H1 (cell line): ENCODE results near the gene XPNPEP1. TPM values are rescaled to one million over a fixed set of nuclear protein-coding genes. Genes with fewer than 3 reads are reported as not detected.

Source experiments
- CTCF ChIA-PET: fragments of 300-600 bp; sonication (Branson Sonifier 250); formaldehyde crosslinking; loops from one replicate; lab custom pipeline; 2021; ENCODE audit not compliant: partially characterized antibody; lab: Charles Lee
- POLR2A ChIA-PET: fragments of 300-600 bp; sonication (Branson Sonifier 250); formaldehyde crosslinking; loops from one replicate; lab custom pipeline; 2021; ENCODE audit warnings: inconsistent platforms; ENCODE audit not compliant: partially characterized antibody; lab: Charles Lee
- DNase-seq, 2 experiments: peaks; one replicate each; pipeline versions ENCODE4 v3.0.0 to v3.0.0-alpha.2; 2010 to 2022; ENCODE audit warnings: low spot score in 2 of 2, low read depth in 1 of 2, mixed read lengths in 1 of 2
- FAIRE-seq: peaks from 2 replicates; lab custom pipeline; 2011; peaks lifted over from hg19 to GRCh38; lab: Jason Lieb, UNC
- H2AFZ ChIP-seq: 2 replicates; pipeline ENCODE4 v1.8.1; 2012; ENCODE audit warnings: low read length, inconsistent platforms
- H2AK5ac ChIP-seq: 2 replicates; pipeline ENCODE4 v1.6.1; 2013; ENCODE audit warnings: low read depth, low read length
- H2BK120ac ChIP-seq: replicated peaks from 2 replicates; pipeline ENCODE3; 2013; ENCODE audit warnings: low read depth, low read length, inconsistent platforms
- H2BK12ac ChIP-seq: 2 replicates; pipeline ENCODE4 v1.6.1; 2013; ENCODE audit warnings: low read depth, low read length
- H2BK15ac ChIP-seq: 2 replicates; pipeline ENCODE4 v1.6.1; 2013; ENCODE audit warnings: low read length
- H2BK20ac ChIP-seq: 2 replicates; pipeline ENCODE4 v1.6.1; 2013; ENCODE audit warnings: low read length
- H2BK5ac ChIP-seq: 2 replicates; pipeline ENCODE4 v1.6.1; 2013; ENCODE audit warnings: low read depth, low read length
- H3K14ac ChIP-seq: 2 replicates; pipeline ENCODE4 v1.6.1; 2013; ENCODE audit warnings: inconsistent platforms; ENCODE audit not compliant: insufficient read length
- H3K18ac ChIP-seq: 2 replicates; pipeline ENCODE4 v1.6.1; 2013; ENCODE audit warnings: low read length; ENCODE audit errors: extremely low read depth
- H3K23ac ChIP-seq: 2 replicates; pipeline ENCODE4 v1.6.1; 2013; ENCODE audit warnings: inconsistent platforms; ENCODE audit not compliant: insufficient read length
- H3K23me2 ChIP-seq: 2 replicates; pipeline ENCODE4 v1.6.1; 2013; ENCODE audit warnings: low read depth, low read length
- H3K27ac ChIP-seq: 2 replicates; pipeline ENCODE4 v1.6.1; 2011; ENCODE audit warnings: low read depth, low read length, inconsistent platforms
- H3K27me3 ChIP-seq, 4 experiments: replicated peaks in 1 of 4; 1 replicate in 1 of 4; 2 replicates in 3 of 4; pipeline versions ENCODE4 v1.6.1 to v1.8.1; 2011 to 2013; ENCODE audit warnings: low read length in 3 of 4, mild to moderate bottlenecking in 3 of 4, inconsistent platforms in 2 of 4, mixed read lengths in 2 of 4, moderate library complexity in 1 of 4; ENCODE audit not compliant: control insufficient read depth in 3 of 4, insufficient read depth in 3 of 4; ENCODE audit errors: extremely low read depth in 1 of 4
- H3K36me3 ChIP-seq, 4 experiments: 2 replicates each; pipeline versions ENCODE4 v1.6.1 to v1.8.1; 2011 to 2013; ENCODE audit warnings: mild to moderate bottlenecking in 4 of 4, low read length in 3 of 4, moderate library complexity in 2 of 4, control low read depth in 1 of 4, inconsistent platforms in 1 of 4; ENCODE audit not compliant: insufficient read depth in 4 of 4, control insufficient read depth in 2 of 4
- H3K4ac ChIP-seq: replicated peaks from 2 replicates; pipeline ENCODE3; 2013; ENCODE audit warnings: low read length, low read depth, mixed read lengths, inconsistent platforms; ENCODE audit not compliant: insufficient read length
- H3K4me1 ChIP-seq, 4 experiments: replicated peaks in 1 of 4; 1 replicate in 1 of 4; 2 replicates in 3 of 4; pipeline versions ENCODE4 v1.6.1 to v1.8.1; 2011 to 2013; ENCODE audit warnings: low read length in 3 of 4, inconsistent platforms in 2 of 4, mixed read lengths in 1 of 4; ENCODE audit not compliant: insufficient read depth in 4 of 4, control insufficient read depth in 3 of 4
- H3K4me2 ChIP-seq, 2 experiments: 2 replicates each; pipeline versions ENCODE4 v1.6.1 to v1.8.1; 2011 to 2013; ENCODE audit warnings: low read depth in 2 of 2, low read length in 2 of 2, control low read depth in 1 of 2, inconsistent platforms in 1 of 2, mild to moderate bottlenecking in 1 of 2; ENCODE audit not compliant: insufficient read depth in 1 of 2
- H3K4me3 ChIP-seq, 4 experiments: fragments of 200-600, 300-600 bp in 1 of 4; sonication (generic), shearing (Covaris generic), sonication (Bioruptor Twin) in 1 of 4; 2 replicates each; pipeline versions ENCODE4 v1.5.1 to v1.8.1; 2011 to 2016; ENCODE audit warnings: low read length in 4 of 4, low read depth in 3 of 4, control low read depth in 2 of 4, inconsistent platforms in 2 of 4, mild to moderate bottlenecking in 2 of 4, mixed read lengths in 1 of 4, moderate library complexity in 1 of 4; ENCODE audit not compliant: insufficient read depth in 2 of 4; ENCODE audit errors: extremely low read depth in 1 of 4
- H3K56ac ChIP-seq: replicated peaks from 2 replicates; pipeline ENCODE3; 2013; ENCODE audit warnings: low read depth, mild to moderate bottlenecking, mixed read lengths, low read length, inconsistent platforms; ENCODE audit not compliant: insufficient read length
- H3K79me1 ChIP-seq: 2 replicates; pipeline ENCODE4 v1.6.1; 2013; ENCODE audit warnings: low read depth, low read length, control low read depth
- H3K79me2 ChIP-seq, 2 experiments: 2 replicates each; pipeline versions ENCODE4 v1.6.1 to v1.8.1; 2012 to 2013; ENCODE audit warnings: low read length in 2 of 2, mild to moderate bottlenecking in 2 of 2, inconsistent platforms in 1 of 2; ENCODE audit not compliant: insufficient read depth in 2 of 2, control insufficient read depth in 1 of 2
- H3K9ac ChIP-seq, 4 experiments: replicated peaks in 1 of 4; 1 replicate in 1 of 4; 2 replicates in 3 of 4; pipeline versions ENCODE4 v1.6.1 to v1.8.1; 2011 to 2013; ENCODE audit warnings: low read depth in 3 of 4, low read length in 3 of 4, control low read depth in 2 of 4, mild to moderate bottlenecking in 2 of 4, moderate library complexity in 2 of 4, inconsistent platforms in 1 of 4; ENCODE audit errors: extremely low read depth in 1 of 4
- H3K9me3 ChIP-seq, 2 experiments: 2 replicates each; pipeline versions ENCODE4 v1.6.1 to v1.8.1; 2012 to 2013; ENCODE audit warnings: mild to moderate bottlenecking in 2 of 2, moderate library complexity in 2 of 2, control low read depth in 1 of 2, inconsistent platforms in 1 of 2, low read depth in 1 of 2, low read length in 1 of 2, mixed read lengths in 1 of 2; ENCODE audit not compliant: insufficient read depth in 2 of 2
- H4K20me1 ChIP-seq, 2 experiments: replicated peaks in 1 of 2; 2 replicates each; pipeline versions ENCODE3 to v1.8.1; 2011 to 2013; ENCODE audit warnings: inconsistent platforms in 2 of 2, low read length in 2 of 2, mild to moderate bottlenecking in 1 of 2; ENCODE audit not compliant: insufficient read depth in 2 of 2, control insufficient read depth in 1 of 2
- H4K5ac ChIP-seq: 2 replicates; pipeline ENCODE4 v1.6.1; 2013; ENCODE audit warnings: low read length, low read depth, mixed read lengths, inconsistent platforms; ENCODE audit not compliant: insufficient read length
- H4K8ac ChIP-seq: 2 replicates; pipeline ENCODE4 v1.8.0; 2013; ENCODE audit warnings: mild to moderate bottlenecking, moderate library complexity, low read length, inconsistent platforms; ENCODE audit not compliant: insufficient read depth; ENCODE audit errors: extremely low read depth
- H4K91ac ChIP-seq: replicated peaks from 2 replicates; pipeline ENCODE3; 2013; ENCODE audit warnings: low read length, mixed read lengths, inconsistent platforms; ENCODE audit not compliant: insufficient read length
- BRCA1 ChIP-seq: IDR thresholded peaks from 2 replicates; pipeline ENCODE4 v1.6.1; 2012; ENCODE audit warnings: low read depth, low read length, improper control_type of control experiment
- CBX5 ChIP-seq: fragments of 300-800, 300-1000 bp; sonication (generic); IDR thresholded peaks from 2 replicates; pipeline ENCODE4 v1.7.1; 2016; ENCODE audit warnings: antibody characterized with exemption, low read length, low read depth
- MAFK ChIP-seq: IDR thresholded peaks from 2 replicates; pipeline ENCODE4 v1.6.1; 2012; ENCODE audit warnings: low read depth, mild to moderate bottlenecking, improper control_type of control experiment, low read length
- POLR2AphosphoS5 ChIP-seq: IDR thresholded peaks from 2 replicates; pipeline ENCODE4 v1.6.1; 2011; ENCODE audit warnings: low read depth, low read length
- RFX5 ChIP-seq: IDR thresholded peaks from 2 replicates; pipeline ENCODE4 v1.6.1; 2011; ENCODE audit warnings: low read depth, low read length, improper control_type of control experiment, borderline replicate concordance
- RXRA ChIP-seq: IDR thresholded peaks from 2 replicates; pipeline ENCODE4 v1.6.1; 2011; ENCODE audit warnings: low read depth, mild to moderate bottlenecking, low read length, moderate library complexity; ENCODE audit not compliant: insufficient read depth
- SP1 ChIP-seq: IDR thresholded peaks from 2 replicates; pipeline ENCODE4 v1.6.1; 2011; ENCODE audit warnings: low read depth, low read length
- SP4 ChIP-seq: IDR thresholded peaks from 2 replicates; pipeline ENCODE4 v1.6.1; 2012; ENCODE audit warnings: low read length, inconsistent platforms
- TBP ChIP-seq: IDR thresholded peaks from 2 replicates; pipeline ENCODE4 v1.6.1; 2011; ENCODE audit warnings: low read depth, low read length, improper control_type of control experiment
- USF2 ChIP-seq: IDR thresholded peaks from 2 replicates; pipeline ENCODE4 v1.6.1; 2011; ENCODE audit warnings: low read length, improper control_type of control experiment
- ZNF274 ChIP-seq: IDR thresholded peaks from 2 replicates; pipeline ENCODE4 v1.7.0; 2012; ENCODE audit warnings: low read length, borderline replicate concordance; ENCODE audit errors: extremely low read depth
- WGBS, 2 experiments: shearing (Covaris generic) in 1 of 2; methylation state at CpG; one replicate each; pipeline versions ENCODE4 v1.1.6 to v1.1.7; 2013 to 2015; ENCODE audit warnings: low lambda C conversion rate in 2 of 2, mixed read lengths in 2 of 2, inconsistent platforms in 1 of 2, low coverage in 1 of 2, missing lambda C conversion rate in 1 of 2; ENCODE audit not compliant: insufficient replicate concordance in 2 of 2, insufficient coverage in 1 of 2, insufficient read length in 1 of 2; ENCODE audit errors: extremely low coverage in 1 of 2, missing lambda C conversion rate in 1 of 2; 5-methylcytosine and 5-hydroxymethylcytosine counted together
- polyA plus RNA-seq, 7 experiments: library from polyadenylated mRNA; depleted of rRNA in 3 of 7; stranded (reverse) in 5 of 7; unstranded in 2 of 7; fragments of >200 nt in 5 of 7; fragments of 200-250 nt in 2 of 7; gene quantifications; 1 replicate in 5 of 7; 2 replicates in 1 of 7; 4 replicates in 1 of 7; pipeline versions ENCODE4 v1.2.1 to v1.2.3, GENCODE V29; 2011 to 2013; ENCODE audit warnings: missing spikeins in 2 of 7, mixed read lengths in 2 of 7
- total RNA-seq: library from RNA; stranded (reverse); fragmentation: NEBNext Ultra II Directional; extraction: Animal tissue kit (Norgen Biotek cat#: 25700); gene quantifications from 2 replicates; pipeline ENCODE4 v1.2.1, GENCODE V29; 2021

XPNPEP1 gene
- total and polyA plus RNA-seq, 2 of the 8 experiments (the other 6 are each of a cell fraction or from before 2014, with no cell fraction given), result 61.1 to 201 TPM

- no peaks in the 10 kb centered on the region for H3K23me2 ChIP-seq
- no peaks in the 10 kb centered on the region for H3K79me2 ChIP-seq
- H3K27me3 ChIP-seq, result no peaks in the 10 kb centered on the region
- H3K27ac ChIP-seq, result peak overlapping the region; percentile 70; the same call in 1 of the 2 replicates
- H3K9me3 ChIP-seq, result no peaks in the 10 kb centered on the region
- peak overlapping the region; percentile 79; the same call in 1 of the 2 replicates for H3K18ac ChIP-seq
- POLR2A ChIA-PET, result interaction anchor here (0.8 to 3.1 kb wide), 9 partner anchors 10 to 73 kb away, joined by 3 to 48 read pairs (median 3); partner anchors contain the start of gene XPNPEP1
- H4K91ac ChIP-seq, result peak overlapping the region; percentile 12
- H3K4me3 ChIP-seq, result peak overlapping the region in 1 of 4 experiments; percentile 44; a peak in 2 of 8 replicates
- H3K23ac ChIP-seq, result no peak overlapping the region
- 0 out of 2 replicates have a peak overlapping the region, but pooled peaks have one; percentile 85 for H2BK12ac ChIP-seq
- H3K4me2 ChIP-seq, result peak overlapping the region; percentile 54 to 59
- H3K4me1 ChIP-seq, result peaks cover 11 to 25% (median 24%) of the 10 kb centered on the region in 4 experiments
- no peaks in the 10 kb centered on the region for H3K79me1 ChIP-seq
- FAIRE-seq (peak; percentile 99), DNase-seq (peak; percentile 70 to 73)
- H2BK5ac ChIP-seq, result peak overlapping the region; percentile 89; the same call in 1 of the 2 replicates
- H3K56ac ChIP-seq, result no peak overlapping the region
- H3K36me3 ChIP-seq, result no peaks in the 10 kb centered on the region
- no peak overlapping the region for H2AFZ ChIP-seq
- no peak overlapping the region for H4K8ac ChIP-seq
- no peak overlapping the region; a peak in 1 of 7 replicates for H3K9ac ChIP-seq
- H2BK20ac ChIP-seq, result peak overlapping the region; percentile 100
- no peak overlapping the region for H2BK15ac ChIP-seq
- H3K4ac ChIP-seq, result peak overlapping the region; percentile 0
- peak overlapping the region; percentile 49 for H4K5ac ChIP-seq
- no peak overlapping the region for H3K14ac ChIP-seq
- H2AK5ac ChIP-seq, result peak overlapping the region; percentile 70; the same call in 1 of the 2 replicates
- CTCF ChIA-PET, result interaction anchor here (0.5 to 2.2 kb wide), 14 partner anchors 9 to 171 kb away, joined by 3 to 12 read pairs (median 4); no protein-coding TSS in a partner anchor
- WGBS, 2 experiments, result 9% methylated on average over 5 of the region's 5 CpGs; no CpG with 5 or more reads in 1 of the 2 experiments
- H4K20me1 ChIP-seq, result no peaks in the 10 kb centered on the region
- H2BK120ac ChIP-seq, result peak overlapping the region; percentile 59
- TF ChIP-seq BRCA1, result no peak
- TF ChIP-seq POLR2AphosphoS5, result peak; percentile 93
- no peak for TF ChIP-seq RXRA
- no peak for TF ChIP-seq ZNF274
- TF ChIP-seq CBX5, result no peak
- no peak for TF ChIP-seq USF2
- no peak for TF ChIP-seq RFX5
- peak; percentile 61 for TF ChIP-seq SP1
- peak; percentile 68; the same call in 1 of the 2 replicates for TF ChIP-seq TBP
- TF ChIP-seq MAFK, result no peak
- TF ChIP-seq SP4, result no peak
Measured at GRCh38 chr10:109934958-109935793, 11.9 kb upstream of the XPNPEP1 start.
